ENCODE measurements around the gene MAGI1. TPM values are rescaled to one million over a fixed set of nuclear protein-coding genes. Genes with fewer than 3 reads are reported as not detected.
"Not testable (repeated sequence)": the region's sequence is repeated elsewhere in the genome, so short reads cannot be mapped to it uniquely, and the experiment has no call there.

MAGI1 gene
- total RNA-seq, 2 donors from 2014 or later: 37.5 to 51.6 TPM

DNA sequence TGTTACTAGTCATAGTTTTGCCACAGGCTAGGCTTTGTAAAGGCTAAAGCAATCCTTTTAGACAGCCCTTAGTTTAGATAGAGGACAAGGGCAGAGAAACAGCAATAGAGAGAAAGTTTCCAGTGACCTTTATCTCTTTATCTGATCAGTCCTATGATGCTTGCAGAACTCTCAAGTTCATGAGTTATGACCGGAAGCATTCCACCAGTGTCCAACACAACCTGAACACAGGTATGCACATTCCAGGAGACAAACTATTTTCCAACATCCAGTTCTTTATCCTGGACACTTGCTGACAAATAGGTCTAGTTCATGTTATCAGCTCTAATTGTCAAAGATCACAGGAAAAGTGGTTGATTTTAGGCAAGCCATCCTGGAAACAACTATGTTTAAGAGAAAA is 422.2 kb downstream of the MAGI1 start:
- Histone ChIP-seq H3K4me3 (no peak overlapping the region), H3K27ac (no peak overlapping the region), H3K27me3 (replicated peaks; ENCODE audit: insufficient read depth) (no peaks in the 10 kb centered on the region), H3K4me1 (replicated peaks) (no peaks in the 10 kb centered on the region), H3K36me3 (no peaks in the 10 kb centered on the region), H3K9me3 (no peaks in the 10 kb centered on the region)
- intact Hi-C loops (cut with DNase I): no loop called here
- DNase-seq (ENCODE audit: low spot score): no peak
- 81% methylated on average over 1 of the region's 1 CpG for WGBS
- no peak for TF ChIP-seq CTCF (IDR thresholded peaks at IDR 0.05)
- TF ChIP-seq POLR2A (IDR thresholded peaks at IDR 0.05): no peak

- Histone ChIP-seq H3K9me3 (no peaks in the 10 kb centered on the region), H3K27me3 (replicated peaks; ENCODE audit: insufficient read depth) (no peaks in the 10 kb centered on the region), H3K4me3 (no peak overlapping the region), H3K27ac (no peak overlapping the region), H3K4me1 (replicated peaks) (no peaks in the 10 kb centered on the region), H3K36me3 (no peaks in the 10 kb centered on the region)
- DNase-seq (ENCODE audit: low spot score): no peak
- WGBS: 86% methylated on average over 4 of the region's 4 CpGs
- TF ChIP-seq CTCF (IDR thresholded peaks at IDR 0.05) (no peak), POLR2AphosphoS5 (IDR thresholded peaks at IDR 0.05) (no peak), POLR2A (IDR thresholded peaks at IDR 0.05) (no peak)
- intact Hi-C loops (cut with DNase I): no loop called here
These were observed 423.4 kb downstream of the MAGI1 start for GRCh38 chr3:65615329-65615728.

DNA sequence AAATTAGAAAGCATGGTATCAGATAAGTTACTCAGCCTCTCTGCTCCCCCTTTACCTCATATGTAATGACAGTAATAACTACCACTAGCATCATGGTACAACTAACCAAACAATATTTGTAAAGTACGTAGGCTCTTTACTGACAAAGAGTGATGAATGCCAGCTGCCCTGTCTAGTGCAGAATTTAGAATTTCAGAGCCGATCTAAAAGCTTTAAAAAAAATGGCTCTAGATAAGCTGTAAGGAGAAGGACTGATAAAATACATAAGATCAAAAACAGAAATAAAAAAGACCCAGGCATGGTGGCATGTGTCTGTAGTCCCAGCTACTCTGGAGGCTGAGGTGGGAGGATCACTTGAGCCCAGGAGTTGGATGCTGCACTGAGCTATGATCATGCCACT is 424.1 kb downstream of the MAGI1 start:
- no peak for TF ChIP-seq POLR2AphosphoS5 (IDR thresholded peaks at IDR 0.05)
- TF ChIP-seq POLR2A (IDR thresholded peaks at IDR 0.05): no peak
- no peak for TF ChIP-seq CTCF (IDR thresholded peaks at IDR 0.05)

GRCh38 chr3:65607965-65608460 is 430.7 kb downstream of the MAGI1 start:
- H3K4me3 ChIP-seq; intact Hi-C loops (cut with DNase I); H3K27me3 ChIP-seq (replicated peaks; ENCODE audit: insufficient read depth); H3K9me3 ChIP-seq; DNase-seq (ENCODE audit: low spot score); H3K36me3 ChIP-seq; H3K4me1 ChIP-seq (replicated peaks); H3K27ac ChIP-seq: not testable (repeated sequence)
- WGBS: 93% methylated on average over 8 of the region's 8 CpGs

More for the DNA sequence above, 424.1 kb downstream of the MAGI1 start:
- intact Hi-C loops (cut with DNase I): no loop called here
- no peak for DNase-seq (ENCODE audit: low spot score)
- no peaks in the 10 kb centered on the region for H3K36me3 ChIP-seq
- no peaks in the 10 kb centered on the region for H3K4me1 ChIP-seq (replicated peaks)
- no peak overlapping the region for H3K4me3 ChIP-seq
- H3K27me3 ChIP-seq (replicated peaks; ENCODE audit: insufficient read depth): no peaks in the 10 kb centered on the region
- no peaks in the 10 kb centered on the region for H3K9me3 ChIP-seq
- H3K27ac ChIP-seq: no peak overlapping the region
- 63% methylated on average over 2 of the region's 2 CpGs for WGBS

- DNase-seq (ENCODE audit: low spot score): no peak
- no peak for TF ChIP-seq POLR2A (IDR thresholded peaks at IDR 0.05)
- no peak for TF ChIP-seq CTCF (IDR thresholded peaks at IDR 0.05)
- no peak for TF ChIP-seq POLR2AphosphoS5 (IDR thresholded peaks at IDR 0.05)
- Histone ChIP-seq H3K36me3 (no peaks in the 10 kb centered on the region), H3K27ac (no peak overlapping the region), H3K4me1 (replicated peaks) (no peaks in the 10 kb centered on the region), H3K27me3 (replicated peaks; ENCODE audit: insufficient read depth) (no peaks in the 10 kb centered on the region), H3K9me3 (no peaks in the 10 kb centered on the region), H3K4me3 (no peak overlapping the region)
- intact Hi-C loops (cut with DNase I): no loop called here
These were observed 431.6 kb downstream of the MAGI1 start for GRCh38 chr3:65607101-65607500.

Data from prostate gland (tissue), 2 donors.